ENCODE data around the gene PDIA4.

- TF ChIP-seq POLR2AphosphoS5 (IDR thresholded peaks at IDR 0.05) = no peak
- TF ChIP-seq POLR2A (IDR thresholded peaks at IDR 0.05) = no peak
- TF ChIP-seq, protein P1, sequence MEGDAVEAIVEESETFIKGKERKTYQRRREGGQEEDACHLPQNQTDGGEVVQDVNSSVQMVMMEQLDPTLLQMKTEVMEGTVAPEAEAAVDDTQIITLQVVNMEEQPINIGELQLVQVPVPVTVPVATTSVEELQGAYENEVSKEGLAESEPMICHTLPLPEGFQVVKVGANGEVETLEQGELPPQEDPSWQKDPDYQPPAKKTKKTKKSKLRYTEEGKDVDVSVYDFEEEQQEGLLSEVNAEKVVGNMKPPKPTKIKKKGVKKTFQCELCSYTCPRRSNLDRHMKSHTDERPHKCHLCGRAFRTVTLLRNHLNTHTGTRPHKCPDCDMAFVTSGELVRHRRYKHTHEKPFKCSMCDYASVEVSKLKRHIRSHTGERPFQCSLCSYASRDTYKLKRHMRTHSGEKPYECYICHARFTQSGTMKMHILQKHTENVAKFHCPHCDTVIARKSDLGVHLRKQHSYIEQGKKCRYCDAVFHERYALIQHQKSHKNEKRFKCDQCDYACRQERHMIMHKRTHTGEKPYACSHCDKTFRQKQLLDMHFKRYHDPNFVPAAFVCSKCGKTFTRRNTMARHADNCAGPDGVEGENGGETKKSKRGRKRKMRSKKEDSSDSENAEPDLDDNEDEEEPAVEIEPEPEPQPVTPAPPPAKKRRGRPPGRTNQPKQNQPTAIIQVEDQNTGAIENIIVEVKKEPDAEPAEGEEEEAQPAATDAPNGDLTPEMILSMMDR (IDR thresholded peaks at IDR 0.05) = no peak
- no peak for TF ChIP-seq EP300 (IDR thresholded peaks at IDR 0.05)
Measured at GRCh38 chr7:148991536-148991935, 36.8 kb downstream of the PDIA4 start.
